SW480 (cell line): Measurements from ENCODE around the gene NRDC.

Experiments used
- DNase-seq: peaks from one replicate; pipeline ENCODE4 v3.0.0-alpha.2; 2016; ENCODE audit warnings: low spot score

The NRDC gene, protein sequence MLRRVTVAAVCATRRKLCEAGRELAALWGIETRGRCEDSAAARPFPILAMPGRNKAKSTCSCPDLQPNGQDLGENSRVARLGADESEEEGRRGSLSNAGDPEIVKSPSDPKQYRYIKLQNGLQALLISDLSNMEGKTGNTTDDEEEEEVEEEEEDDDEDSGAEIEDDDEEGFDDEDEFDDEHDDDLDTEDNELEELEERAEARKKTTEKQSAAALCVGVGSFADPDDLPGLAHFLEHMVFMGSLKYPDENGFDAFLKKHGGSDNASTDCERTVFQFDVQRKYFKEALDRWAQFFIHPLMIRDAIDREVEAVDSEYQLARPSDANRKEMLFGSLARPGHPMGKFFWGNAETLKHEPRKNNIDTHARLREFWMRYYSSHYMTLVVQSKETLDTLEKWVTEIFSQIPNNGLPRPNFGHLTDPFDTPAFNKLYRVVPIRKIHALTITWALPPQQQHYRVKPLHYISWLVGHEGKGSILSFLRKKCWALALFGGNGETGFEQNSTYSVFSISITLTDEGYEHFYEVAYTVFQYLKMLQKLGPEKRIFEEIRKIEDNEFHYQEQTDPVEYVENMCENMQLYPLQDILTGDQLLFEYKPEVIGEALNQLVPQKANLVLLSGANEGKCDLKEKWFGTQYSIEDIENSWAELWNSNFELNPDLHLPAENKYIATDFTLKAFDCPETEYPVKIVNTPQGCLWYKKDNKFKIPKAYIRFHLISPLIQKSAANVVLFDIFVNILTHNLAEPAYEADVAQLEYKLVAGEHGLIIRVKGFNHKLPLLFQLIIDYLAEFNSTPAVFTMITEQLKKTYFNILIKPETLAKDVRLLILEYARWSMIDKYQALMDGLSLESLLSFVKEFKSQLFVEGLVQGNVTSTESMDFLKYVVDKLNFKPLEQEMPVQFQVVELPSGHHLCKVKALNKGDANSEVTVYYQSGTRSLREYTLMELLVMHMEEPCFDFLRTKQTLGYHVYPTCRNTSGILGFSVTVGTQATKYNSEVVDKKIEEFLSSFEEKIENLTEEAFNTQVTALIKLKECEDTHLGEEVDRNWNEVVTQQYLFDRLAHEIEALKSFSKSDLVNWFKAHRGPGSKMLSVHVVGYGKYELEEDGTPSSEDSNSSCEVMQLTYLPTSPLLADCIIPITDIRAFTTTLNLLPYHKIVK

DNA sequence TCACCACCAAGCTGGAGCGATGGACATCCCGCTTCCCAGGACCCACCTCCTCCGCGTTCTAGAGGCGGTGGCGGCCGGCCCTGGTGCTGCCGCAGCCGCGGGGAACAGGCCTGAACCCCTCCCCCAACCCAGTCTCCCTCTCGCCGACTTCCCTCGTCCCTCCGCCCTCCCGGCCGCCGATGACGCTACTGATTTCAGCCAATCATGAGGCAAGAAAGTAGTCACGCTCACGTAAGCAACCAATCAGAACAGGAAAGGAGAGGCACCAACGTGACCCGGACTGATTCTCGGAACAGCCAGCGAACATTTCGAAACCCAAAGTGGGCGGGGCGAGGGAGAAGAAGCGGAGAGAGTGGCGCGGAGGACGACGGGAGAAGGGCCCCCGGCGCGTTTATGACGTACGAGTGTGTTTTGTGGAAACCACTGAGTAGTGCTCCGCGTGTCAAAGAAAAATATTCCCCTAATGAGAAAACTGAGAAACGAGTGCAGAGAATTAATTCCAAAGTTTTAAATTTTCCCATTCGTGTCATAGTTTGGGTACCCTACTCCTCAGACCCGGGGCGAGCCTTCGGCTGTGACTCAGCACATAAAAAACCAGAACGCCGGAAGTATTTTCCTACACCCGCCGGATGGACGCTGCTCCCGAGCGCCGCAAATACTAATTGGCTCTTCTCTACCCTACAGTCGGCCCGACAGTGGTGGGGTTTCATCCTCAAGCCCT is at the start of gene NRDC:
TSS of gene NRDC (minus strand) at position 112 of the 721 bp plus-strand sequence. CDS start 112 bp downstream, outside the sequence.
- peak; percentile 99 for DNase-seq

DNA sequence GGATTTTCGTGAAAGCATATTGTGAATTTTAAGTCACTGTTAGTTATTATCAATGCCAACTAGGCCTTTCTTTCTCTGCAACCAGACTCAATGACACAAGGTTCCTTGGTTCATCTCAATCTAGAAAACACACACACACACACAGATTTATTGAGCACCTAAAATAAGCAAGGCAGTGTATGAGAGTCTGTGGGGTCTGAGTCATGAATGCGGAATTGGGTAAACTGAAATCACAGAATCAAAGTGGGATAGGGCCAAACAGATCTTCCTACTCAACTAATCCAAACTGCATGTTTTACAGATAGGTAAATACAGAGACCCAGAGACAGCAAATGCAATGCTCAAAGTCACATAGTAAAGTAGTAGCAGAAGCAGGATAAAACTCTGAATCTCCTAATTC is 48.5 kb upstream of the NRDC start:
- no peak for DNase-seq

DNA sequence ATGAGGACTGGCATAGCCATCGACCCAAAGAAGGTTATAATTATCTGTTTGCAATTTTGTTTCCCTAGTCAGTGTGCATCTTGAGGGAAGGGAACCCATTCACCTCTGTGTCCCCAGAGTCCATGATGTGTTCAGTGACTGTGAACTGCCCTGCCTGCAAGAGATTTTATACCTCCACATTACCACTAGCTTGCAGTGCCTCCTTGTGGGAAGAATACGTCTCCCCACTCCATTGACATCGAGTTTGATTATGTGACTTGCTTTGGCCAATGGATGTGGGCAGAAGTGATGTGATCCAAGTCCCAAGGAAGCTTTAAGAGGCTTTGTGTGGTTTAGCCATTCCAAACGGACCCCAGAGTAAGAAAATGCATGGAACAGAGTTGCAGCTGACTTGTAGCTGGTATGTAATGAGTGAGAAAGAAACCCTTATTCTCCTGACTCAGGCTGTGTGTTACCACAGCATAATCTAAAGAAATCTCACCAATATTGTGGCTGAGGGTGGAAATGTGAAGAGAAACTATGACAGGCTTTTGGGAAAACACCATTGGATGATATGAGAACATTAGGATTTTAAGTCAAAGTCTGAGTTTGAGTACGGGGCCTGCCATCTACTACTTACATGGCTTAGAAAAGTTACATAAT is 47.8 kb upstream of the NRDC start:
- peak; percentile 38 for DNase-seq

DNA sequence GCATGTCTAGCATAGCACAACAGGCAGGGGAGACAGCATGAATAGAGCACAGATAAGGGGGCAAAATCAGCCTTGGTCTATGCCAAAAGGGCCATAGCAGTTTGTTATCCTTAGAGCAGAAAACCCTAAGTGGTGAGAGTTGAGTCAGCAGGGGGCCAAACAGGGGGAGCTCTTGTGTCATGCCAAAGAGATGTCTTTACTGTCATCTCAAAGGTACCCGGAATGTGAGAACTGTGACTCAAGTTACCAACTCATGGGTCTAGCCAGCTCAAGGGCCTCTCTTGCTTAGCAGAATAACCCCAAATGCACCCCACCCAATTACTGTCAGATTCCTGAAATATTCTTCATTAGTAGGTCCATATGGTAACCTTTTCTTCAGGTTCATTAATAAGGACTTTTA is 45.9 kb upstream of the NRDC start:
- no peak for DNase-seq

DNA sequence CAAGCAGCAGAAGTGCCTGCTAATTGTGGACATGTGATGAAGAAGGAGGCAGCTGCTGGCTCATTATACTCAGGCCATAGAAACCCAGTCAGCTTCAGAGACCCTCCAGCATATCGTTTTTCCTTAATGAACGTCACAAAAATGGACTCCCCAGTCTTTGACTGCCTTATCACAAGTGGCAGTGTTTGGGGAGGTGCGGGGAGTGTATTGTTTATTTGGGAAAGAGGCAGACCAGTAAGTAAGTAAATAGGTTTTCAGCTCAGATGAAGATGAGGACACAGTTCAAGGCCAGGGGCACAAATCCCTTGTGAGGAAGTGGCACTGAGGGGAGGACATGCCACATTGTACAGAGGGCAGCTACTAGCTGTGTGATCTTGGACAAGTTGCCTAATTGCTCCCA is 43.5 kb upstream of the NRDC start:
- no peak for DNase-seq

DNA sequence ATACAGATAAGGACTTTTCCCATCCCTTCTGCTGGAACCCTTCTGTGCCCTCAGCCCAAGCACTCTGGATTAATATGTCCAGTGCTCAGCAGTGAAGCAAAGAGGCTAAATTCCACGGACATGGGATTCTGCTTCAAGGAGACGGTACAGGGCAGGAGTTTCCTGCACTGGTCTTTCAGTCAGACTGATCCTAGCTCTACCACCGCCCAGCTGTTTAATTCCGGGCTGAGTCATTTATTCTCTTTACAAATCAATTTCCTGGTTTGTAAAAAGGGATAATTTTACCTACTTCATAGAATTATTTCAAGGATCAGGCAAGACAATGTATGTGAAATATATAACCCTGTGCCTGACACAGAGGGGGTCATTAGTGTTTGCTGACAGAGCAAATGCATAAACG is 41.6 kb upstream of the NRDC start:
- no peak for DNase-seq

DNA sequence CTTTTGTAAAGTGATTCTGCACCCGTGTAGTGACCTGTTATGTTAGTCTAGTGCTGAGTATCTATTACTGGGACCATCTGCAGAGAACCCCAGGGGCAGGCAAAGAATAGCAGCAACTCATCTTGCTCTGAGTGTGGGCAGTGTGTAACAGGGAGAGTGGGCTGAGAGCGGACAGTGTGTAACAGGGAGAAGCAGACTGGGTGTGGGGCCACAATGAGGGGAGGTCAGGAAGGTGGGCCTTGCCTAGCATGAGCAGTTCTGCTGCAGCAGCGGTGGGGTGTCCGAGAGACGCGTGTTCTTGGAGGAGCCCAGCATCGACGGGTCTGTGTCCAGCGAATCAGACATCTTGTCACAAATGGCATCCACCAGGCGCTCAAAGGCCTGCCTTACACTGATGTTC is 41.2 kb upstream of the NRDC start:
- DNase-seq: no peak

DNA sequence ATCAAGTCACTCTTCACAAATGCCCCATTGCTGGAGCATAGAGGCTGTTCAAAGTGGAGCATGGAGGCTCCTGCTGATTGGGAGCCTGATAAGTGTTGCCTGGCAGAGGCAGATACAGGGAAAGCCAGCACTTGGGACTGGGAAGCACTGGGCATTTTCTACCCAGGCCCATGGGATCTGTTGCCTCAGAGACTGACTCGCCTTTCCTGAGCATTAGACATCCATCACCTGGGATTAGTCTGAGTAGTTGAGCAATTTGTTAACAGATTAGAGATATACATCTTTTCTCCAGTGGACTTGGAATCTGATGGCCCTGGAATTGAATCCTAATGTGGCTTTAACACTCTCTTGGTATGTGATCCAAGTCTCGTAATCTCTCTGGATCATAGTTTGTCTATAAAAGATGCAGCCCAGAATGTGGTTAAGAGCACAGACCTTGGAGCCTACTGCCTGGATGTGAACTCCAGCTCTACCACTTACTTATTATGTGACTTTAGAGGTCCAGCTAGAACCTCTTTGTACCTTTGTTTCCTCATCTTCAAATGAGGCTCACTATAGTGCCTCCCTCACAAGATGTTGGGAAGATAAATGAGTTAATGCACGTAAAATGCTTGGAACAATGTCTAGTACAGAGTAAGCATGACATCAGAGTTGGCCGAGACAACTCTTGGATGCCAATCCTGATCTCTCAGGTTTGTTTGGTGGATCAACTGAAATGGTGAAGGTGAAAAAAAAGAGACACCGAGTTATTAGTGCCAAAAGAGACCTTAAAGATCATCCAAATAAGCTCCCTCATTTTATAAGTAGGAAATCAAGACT is 38.3 kb upstream of the NRDC start:
- DNase-seq: no peak

DNA sequence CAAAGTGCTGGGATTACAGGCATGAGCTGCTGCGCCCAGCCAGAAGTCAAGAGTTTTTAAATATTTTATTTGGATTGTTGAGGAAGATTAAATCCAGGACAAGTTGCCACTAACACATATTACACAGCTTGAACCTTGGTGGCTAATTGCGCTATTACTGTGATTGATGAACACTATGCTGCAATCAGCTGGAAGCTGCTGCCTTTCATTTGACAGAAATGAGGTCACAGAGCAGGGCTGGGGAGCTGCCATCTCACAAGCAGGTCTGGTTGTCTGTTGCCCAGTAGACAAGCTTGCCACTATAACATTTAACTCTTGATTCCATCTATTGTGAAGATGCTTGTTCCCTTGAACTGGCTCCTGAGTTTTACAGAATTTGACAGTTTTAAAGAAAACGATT is 37.4 kb upstream of the NRDC start:
- DNase-seq: no peak

DNA sequence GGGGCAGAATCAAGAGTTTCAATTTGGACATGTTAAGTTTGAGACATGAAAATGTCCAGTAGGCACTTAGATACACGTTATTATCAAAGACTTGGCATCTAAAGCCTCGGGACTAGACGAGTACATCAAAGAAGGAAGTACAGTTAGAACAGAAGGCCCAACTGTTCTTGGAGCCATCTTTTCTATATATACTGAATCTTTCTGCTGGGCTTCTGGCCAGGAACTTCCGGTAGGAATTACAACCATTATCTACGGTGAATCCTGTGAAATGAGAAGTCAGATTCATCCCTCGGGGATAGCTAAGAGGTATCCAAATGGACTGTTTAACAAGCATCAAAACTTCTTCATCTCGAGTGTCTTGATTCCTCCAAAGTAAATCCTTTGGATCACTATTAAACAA is 34.4 kb upstream of the NRDC start:
- no peak for DNase-seq

DNA sequence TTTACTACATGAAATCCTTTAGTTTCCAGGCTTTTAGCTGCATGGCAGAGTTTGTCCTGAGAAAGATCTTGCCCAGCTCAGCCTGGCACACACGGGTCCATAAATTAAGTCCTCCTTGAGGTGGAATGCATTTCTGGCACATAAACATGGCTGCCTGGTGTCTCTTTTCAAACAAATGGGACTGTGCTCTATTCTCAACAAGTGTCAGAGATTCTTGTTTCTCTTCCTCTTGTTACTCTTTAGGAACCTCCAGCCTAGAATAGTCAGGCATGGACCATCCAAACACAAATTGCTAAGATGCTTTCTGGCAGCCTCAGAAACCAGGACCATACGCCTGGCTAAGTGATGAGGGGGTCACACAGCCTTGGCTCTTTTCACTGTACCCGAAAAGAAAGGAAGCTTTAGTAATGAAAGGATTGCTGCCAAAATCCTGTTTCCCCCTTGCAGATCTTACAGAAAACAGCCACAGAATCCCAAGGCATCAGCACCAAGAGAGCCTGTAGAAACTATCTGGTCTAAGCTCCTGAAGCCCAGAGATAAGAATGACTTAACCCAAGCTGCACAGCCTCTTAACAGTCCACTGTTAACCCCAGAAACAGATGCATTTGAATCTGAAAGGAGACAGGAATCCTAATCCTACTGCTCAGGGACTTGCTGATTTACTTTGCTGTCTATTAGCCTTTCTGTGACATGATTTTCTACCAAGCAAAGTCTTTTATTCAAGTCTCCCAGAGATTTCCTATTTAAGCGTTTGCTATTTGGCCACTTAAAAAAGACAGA is 31.9 kb upstream of the NRDC start:
- no peak for DNase-seq

DNA sequence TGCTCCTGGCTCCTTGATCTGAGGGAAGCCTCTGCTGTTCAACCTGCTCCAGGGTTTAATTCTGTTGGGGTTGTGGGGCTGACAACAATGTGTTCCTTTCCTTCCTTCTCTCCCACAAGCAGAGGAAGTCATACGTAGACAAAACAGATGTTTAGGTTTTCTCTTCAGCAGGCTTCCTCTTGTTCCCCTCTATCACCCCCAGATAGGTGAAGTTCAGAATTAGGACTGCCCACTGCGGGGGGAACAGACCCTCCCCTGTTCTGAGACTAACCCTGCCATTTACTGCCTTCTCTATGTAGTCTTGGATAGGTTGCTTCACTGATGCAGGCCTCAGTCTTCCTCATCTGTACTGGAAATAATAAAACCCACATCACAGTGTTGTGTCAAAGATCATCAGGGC is 30.0 kb upstream of the NRDC start:
- no peak for DNase-seq

DNA sequence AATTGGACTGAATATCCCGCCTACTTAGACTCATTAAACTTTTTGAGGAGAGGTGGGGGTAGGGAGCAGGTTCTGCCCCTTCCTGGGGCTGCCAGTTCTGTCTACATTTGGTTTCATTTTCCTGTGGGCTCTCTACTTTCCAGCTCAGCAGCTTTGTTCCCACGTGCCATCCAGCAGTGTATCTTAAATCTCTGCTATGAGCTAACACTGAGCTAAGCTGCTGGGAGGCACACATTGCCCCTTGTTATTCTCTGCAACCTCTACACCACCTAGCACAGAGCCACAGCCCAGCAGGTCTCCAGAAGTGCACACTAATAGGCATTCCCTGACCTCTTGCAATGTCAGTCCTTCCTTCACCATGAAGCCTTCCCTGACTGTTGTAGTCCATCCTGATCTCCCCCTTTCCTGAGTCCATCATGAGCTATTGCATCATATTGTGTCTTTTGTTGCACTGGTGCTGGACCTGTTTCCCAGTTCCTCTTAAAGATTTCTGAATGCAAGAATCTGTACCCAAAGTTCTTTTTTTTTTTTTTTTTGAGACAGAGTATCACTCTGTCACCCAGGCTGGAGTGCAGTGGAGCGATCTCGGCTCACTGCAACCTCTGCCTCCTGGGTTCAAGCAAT is 28.7 kb upstream of the NRDC start:
- no peak for DNase-seq

DNA sequence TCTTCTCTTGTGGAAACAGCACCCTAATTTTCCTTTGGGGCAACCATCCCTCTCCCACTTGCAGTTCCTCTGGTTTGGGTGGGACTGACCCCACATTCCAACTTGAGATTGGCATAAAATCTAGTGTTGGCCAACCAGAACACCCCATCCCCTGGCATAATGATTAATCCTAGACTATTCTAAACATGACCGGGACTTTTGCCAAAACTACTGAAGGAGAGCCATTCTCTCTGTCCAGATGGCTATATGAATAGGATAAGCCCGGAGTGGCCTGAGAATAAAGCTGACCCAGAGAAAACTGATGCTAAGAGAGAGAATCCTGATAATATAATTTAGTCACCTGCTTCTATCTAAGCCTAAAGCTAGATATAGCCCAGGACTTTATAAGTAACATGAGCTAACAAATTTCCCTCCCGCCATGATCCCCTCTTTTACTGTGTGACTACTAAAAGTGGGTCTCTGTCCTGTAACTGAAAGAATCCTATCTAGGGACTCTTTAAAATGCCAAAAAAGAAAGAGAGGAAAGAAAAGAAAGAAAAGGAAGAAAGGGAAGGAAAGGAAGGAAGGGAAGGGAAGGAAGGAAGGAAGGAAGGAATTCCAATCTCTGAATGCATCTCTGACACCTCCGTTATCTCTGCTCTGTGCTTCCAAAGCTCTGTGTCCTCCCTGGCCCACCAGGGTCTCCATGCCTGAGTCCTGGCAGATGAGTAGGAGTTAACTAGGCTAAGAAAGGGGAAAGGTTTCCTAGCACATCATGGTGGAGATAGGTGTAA is 28.0 kb upstream of the NRDC start:
- no peak for DNase-seq

DNA sequence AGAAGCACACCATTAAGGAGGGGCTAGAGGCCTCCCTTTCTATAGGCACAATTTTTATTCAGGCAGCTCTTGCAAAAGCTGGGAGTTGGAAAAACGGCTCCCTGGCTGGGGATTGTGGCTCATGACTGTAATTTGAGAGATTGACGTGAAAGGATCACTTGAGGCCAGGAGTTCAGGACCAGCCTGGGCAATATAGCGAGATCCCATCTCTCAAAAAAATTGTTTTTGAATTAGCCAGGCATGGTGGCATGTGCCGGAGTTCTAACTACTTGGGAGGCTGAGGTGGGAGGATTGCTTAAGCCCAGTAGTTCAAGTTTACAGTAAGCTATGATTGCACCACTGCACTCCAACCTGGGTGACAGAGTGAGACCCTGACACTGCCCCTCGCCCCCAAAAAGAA is 23.9 kb upstream of the NRDC start:
- DNase-seq: no peak

DNA sequence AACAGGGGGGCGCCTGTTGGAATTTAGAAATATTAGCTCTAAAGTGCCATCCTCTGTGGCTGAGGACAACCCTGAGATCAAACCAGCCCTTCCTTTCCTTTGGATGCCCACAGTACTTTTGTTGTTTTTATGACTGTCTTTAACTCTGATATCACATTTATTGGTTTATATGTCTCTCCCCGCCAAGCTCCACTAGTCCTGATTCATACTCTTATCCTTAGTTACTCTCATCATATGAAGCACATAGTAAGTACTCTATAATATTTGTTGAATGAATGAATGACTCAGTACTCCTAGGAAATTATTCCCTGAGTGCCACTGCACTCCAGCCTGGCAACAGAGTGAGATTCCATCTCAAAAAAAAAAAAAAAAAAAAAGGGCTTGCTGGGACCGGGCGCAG is 22.6 kb upstream of the NRDC start:
- DNase-seq: no peak

DNA sequence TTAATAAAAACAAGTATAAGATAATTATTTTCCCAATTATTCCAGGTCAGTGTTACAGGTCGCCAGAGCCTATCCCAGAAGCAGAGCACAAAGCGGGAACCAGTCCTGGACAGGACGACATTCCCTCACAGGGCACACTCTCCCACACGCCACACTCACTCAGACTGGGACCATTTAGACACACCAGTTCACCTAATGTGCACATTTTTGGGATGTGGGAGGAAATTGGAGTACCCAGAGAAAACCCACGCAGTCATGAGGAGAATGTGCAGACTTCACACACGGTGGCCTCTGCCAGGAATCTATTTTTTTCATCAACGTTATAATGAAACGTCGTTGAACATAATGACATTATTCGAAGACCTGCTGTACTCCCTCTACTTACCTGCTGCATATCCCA is 20.5 kb upstream of the NRDC start:
- no peak for DNase-seq

DNA sequence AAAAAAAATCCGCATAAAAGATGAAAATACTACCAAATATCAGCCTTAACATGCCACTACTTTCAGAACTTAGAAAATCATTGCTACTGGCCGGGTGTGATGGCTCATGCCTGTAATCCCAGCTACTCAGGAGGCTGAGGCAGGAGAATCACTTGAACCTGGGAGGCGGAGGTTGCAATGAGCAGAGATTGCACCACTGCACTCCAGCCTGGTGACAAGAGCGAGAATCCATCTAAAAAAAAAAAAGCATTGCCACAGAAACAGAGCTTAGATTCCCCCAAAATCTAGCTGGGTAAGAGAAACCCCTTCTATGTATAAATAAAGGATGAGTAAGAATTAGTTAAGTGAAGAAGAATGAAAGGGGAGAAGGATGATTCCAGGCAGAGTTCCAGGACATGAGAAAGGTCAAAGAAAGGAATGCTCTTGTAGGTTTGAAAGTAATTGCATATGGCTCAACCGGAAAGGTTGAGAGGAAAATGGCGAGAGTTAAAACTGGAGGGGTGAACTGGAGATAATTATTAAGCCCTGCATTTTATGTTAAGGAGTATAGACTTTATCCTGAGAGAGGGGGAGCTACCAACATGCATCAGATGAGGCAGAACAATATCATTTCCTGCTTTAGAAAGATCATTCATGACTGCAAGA is 19.7 kb upstream of the NRDC start:
- peak; percentile 22 for DNase-seq
